HG03025 (cell line): ENCODE results near the gene CD300A.
"Not testable (repeated sequence)": the region's sequence is repeated elsewhere in the genome, so short reads cannot be mapped to it uniquely, and the experiment has no call there.

Experiments
- ATAC-seq: cut with Tn5 transposase; IDR thresholded peaks from one replicate; pipeline ENCODE4 v1.9.1; 2021; ENCODE audit warnings: mild to moderate bottlenecking, moderate library complexity; ENCODE audit not compliant: unreplicated experiment, low FRiP score

CD300A gene

DNA sequence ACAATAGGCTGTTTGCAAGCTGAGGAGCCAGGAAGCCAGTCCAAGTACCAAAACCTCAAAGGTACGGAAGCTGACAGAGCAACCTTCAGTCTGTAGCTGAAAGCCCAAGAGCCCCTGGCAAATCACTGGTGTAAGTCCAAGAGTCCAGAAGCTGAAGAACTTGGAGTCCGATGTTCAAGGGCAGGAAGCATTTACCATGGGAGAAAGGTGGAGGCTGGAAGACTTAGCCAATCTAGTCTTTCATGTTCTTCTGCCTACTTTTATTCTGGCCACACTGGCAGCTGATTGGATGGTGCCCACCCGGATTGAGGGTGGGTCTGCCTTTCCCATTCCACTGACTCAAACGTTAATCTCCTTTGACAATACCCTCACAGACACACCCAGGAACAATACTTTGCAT lies 49.5 kb downstream of the CD300A start:
- ATAC-seq = no peak

- no peak for ATAC-seq
Measured at GRCh38 chr17:74516561-74517328, 50.3 kb downstream of the CD300A start.

- ATAC-seq = not testable (repeated sequence)
Measured at GRCh38 chr17:74518413-74518981, 52.1 kb downstream of the CD300A start.

DNA sequence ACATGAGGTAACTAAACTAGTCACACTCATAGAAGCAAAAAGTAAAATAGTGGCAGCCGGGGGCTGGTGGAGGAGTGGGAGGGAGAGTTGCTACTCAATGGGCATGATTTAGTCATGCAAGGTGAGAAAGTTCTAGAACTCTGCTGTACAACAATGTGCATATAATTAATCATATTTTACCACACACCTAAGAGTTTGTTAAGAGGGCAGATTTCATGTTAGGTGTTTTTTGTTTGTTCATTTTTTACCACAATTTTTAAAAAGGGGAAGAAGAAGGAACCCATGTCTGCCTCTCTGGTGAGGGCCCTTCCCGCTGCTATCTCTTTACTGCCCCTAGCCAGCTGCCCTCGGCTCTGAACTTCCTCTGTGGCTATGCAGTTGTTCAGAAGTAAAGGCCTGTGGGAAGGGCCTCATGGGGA lies 53.6 kb downstream of the CD300A start:
- no peak for ATAC-seq

GRCh38 chr17:74520790-74521480 lies 54.5 kb downstream of the CD300A start:
- ATAC-seq = no peak

DNA sequence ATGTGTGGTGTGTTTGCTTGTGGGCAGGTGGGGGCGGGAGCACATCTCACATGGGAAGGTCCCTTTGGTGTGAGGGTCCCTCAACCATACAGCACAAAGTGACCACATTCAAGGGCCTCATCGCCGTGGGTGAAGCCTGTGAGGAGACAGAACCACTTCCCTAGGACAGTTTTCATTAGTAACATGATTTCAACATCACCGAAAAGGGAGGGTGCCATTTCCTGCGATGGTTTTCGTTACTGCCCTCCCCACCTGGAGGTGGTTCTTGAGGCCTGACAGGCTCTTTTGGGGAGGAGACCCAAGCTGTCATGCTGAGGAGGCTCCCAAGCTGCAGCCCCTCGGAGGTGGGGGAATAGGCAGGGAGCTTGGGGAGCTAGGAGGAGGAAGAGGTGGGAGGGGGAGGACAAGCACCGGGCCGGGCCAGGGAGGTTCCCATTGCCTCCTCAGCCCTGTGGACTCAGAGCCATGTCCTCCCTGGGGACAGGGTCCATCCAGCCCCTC lies 55.3 kb downstream of the CD300A start:
- ATAC-seq = no peak

DNA sequence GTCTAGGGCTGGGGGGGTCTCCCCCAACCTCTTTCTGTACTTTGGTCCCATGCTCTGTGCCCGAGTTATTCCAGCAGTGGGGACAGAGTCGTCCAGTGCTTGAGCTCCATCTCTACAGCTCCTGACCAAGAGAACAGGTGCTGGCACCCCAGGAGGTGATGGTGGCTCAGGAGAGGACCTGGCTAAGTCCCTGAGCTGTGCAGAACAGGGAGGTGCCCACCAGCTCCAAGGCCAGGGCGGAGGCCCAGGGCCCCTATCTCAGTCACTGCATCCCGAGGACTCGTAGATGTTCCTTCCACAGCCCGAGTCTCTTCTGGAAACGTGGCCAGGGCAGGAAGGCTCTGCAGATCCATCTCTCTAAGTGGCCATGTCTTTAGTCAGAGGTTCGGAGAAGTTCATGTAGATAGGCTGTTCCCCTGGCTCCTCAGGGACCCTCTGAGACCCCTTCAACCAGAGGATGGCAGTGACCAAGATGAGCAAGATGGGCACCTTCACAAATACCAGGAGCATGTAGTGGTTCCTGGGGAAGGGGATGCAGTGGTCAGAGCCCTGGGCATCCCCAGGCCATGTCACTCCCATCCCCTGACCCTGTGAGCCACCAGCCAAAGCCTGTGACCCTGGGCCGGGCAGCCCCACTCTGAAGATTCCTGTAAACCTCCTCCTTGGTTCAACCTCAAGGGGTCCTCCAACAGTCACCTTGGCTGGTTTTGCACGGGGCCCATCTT lies 56.1 kb downstream of the CD300A start:
- no peak for ATAC-seq

- no peak for ATAC-seq
Measured at GRCh38 chr17:74523308-74523707, 56.9 kb downstream of the CD300A start.

DNA sequence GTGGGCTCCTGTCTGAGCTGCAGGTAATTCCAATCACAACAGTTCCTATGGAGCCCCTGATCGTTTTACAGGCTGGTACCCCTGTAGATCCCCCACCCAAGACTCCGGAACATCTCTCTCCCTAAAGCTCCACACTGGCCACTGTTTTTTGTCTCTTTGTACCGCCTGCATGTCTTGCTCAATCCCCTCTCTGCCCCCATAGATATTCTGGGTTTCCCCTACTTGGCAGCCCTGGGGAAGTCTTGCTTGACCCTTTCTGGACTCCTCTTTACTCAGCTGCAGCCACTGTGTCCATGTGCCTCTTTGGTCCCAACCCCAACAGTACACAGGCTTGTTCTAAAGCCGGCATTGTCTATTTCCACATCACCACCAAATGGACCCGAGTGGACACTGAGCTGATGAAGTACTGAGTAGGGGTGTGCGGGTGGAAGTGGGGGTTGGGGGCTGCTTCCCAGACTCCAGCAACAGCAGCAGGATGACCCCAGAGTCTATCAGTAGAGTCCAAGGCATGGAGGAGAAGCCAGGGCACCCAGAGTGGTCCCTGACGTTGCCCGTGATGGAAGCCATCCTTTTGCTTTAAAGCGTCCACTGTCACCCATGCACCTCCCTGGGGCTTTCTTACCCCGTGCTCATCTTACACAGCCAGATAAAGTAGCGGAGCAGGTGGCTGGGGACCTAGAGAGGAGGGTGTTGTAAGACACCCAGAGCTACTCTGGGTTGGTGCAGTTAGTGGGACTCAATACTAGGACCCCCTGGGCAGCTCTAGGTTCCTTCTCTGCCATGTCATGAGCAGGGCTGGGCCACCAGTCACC lies 58.4 kb downstream of the CD300A start:
- ATAC-seq = no peak

- no peak for ATAC-seq
Measured at GRCh38 chr17:74525465-74525725, 59.0 kb downstream of the CD300A start.

DNA sequence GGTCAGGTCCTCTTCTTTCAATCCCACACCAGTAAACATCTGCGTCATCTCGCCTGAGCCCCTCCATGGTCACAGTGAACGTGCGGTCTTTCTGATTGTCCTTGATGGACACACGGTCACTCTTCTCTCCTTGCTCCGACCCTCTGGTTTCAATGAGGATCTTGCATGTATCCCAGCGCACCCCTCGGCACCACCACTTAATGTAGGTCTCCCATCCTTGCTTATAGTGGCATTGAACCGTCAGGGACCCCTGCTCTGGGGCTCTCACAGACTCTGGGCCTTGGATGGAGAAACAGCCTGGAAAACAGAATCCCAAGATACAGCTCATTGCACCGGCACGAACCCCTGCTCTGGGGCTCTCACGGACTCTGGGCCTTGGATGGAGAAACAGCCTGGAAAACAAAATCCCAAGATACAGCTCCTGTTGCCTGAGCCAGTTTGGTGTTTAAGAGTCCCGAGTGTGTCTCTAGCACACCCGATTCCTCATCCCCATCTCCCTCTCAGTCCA lies 59.4 kb downstream of the CD300A start:
- no peak for ATAC-seq

DNA sequence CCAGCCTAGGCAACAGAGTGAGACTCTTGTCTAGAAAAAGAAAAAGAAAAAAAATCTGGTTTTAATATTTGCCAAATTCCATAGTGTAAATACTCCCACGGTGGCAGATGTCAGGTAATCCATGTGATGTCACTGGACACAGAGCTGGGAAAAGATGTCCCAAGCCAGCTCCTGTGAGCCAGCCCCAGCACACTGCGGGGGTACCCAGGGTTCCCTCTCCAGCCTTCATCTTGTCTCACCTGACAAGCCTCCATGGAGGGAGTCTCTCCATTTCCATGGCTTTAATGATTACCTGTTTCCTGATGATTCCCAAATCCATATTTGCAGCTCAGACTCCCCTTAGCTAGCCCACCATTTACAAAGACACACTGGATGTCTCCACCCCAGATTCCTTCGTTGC lies 60.2 kb downstream of the CD300A start:
- no peak for ATAC-seq

GRCh38 chr17:74527081-74527480 lies 60.6 kb downstream of the CD300A start:
- no peak for ATAC-seq

GRCh38 chr17:74527756-74528155 lies 61.3 kb downstream of the CD300A start:
- ATAC-seq = no peak

DNA sequence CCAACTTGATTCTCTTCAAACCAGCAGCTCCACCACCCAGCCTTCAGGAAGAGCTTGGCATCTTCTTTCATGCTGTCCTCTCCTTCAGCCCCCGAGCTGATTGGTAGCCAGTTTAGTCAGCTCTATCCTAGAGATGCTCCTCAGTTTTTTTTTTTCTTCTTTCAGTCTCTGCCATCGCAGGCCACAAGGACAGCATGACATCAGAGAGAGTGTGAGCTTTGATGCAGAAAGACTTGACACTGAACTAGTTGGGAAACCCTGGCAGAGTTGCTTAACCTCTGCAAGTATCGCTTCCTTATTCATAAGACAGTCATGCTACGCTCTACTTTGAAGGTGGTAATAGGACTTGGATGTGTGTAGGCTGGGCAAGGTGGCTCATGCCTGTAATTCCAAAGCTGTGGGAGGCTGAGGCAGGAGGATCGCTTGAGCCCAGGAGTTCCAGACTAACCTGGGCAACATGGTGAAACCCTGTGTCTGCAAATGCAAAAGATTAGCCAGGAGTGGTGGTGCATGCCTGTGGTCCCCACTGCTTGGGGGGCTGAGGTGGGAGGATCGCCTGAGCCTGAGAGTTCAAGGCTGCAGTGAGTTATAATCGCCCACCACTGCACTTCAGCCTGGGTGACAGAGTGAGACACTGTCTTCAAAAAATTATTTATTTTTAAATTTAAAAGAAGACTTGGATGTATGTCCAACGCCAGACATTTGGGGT lies 62.2 kb downstream of the CD300A start:
- ATAC-seq = no peak

GRCh38 chr17:74529243-74529642 lies 62.8 kb downstream of the CD300A start:
- ATAC-seq = no peak

DNA sequence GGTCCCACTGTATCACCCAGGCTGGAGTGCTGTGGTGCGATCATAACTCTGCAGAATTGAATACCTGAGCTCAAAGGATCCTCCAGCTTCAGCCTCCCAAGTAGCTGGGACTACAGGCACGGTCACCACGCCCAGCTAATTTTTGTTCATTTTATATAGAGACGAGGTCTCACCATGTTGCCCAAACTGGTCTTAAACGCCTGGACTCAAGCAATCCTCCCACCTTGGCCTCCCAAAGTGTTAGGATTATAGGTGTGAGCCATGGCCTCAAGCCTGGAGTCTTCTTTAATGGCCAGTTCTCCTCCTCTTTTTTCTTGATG lies 64.4 kb downstream of the CD300A start:
- no peak for ATAC-seq

GRCh38 chr17:74531231-74531761 lies 64.9 kb downstream of the CD300A start, which contains the start of gene CD300LB:
TSS of gene CD300LB (minus strand) at chr17:74531475. CDS start at chr17:74531350, 125 bp downstream.
- no peak for ATAC-seq

GRCh38 chr17:74532115-74532514 lies 65.7 kb downstream of the CD300A start:
- no peak for ATAC-seq
